GM12878 (cell line): ENCODE measurements around the gene TP73.
A peak's percentile ranks its signal among the peaks of the same experiment; 100 is the strongest.

Source experiments
- CTCF ChIP-seq, 3 experiments: IDR thresholded peaks in 2 of 3; conservative IDR thresholded peaks in 1 of 3; 2 replicates each; pipeline ENCODE4 v1.5.1; 2011; ENCODE audit warnings: low read depth in 3 of 3, low read length in 3 of 3, mild to moderate bottlenecking in 3 of 3, control low read depth in 2 of 3, moderate library complexity in 2 of 3, inconsistent platforms in 1 of 3, mixed read lengths in 1 of 3; ENCODE audit not compliant: control insufficient read depth in 2 of 3, insufficient read depth in 1 of 3; ENCODE audit errors: extremely low read depth in 1 of 3
- E4F1 ChIP-seq: fragments of 450-650 bp; IDR thresholded peaks from 2 replicates; pipeline ENCODE4 v1.6.1; 2018; ENCODE audit warnings: borderline replicate concordance, mild to moderate bottlenecking; ENCODE audit not compliant: partially characterized antibody
- EP300 ChIP-seq, 2 experiments: fragments of 150-350 bp in 1 of 2; IDR thresholded peaks; 2 replicates each; pipeline ENCODE4 v1.6.1; 2011 to 2012; ENCODE audit warnings: low read depth in 2 of 2, low read length in 2 of 2, borderline replicate concordance in 1 of 2, improper control_type of control experiment in 1 of 2, inconsistent platforms in 1 of 2; ENCODE audit not compliant: control insufficient read depth in 1 of 2
- SUZ12 ChIP-seq: fragments of 200-600 bp; sonication (generic); IDR thresholded peaks from one replicate; pipeline ENCODE4 v1.6.1; 2018; ENCODE audit warnings: antibody characterized with exemption, mild to moderate bottlenecking; ENCODE audit not compliant: unreplicated experiment

- no peak for TF ChIP-seq E4F1
- no peak for TF ChIP-seq SUZ12
- TF ChIP-seq EP300 (IDR thresholded peaks at IDR 0.05; ENCODE audit: borderline replicate concordance in 1 of 2, control insufficient read depth in 1 of 2, low read depth in 2 of 2, low read length in 2 of 2) = no peak
- peak; percentile 47 to 74 (median 57) for TF ChIP-seq CTCF (IDR thresholded peaks at IDR 0.05 in 2 of 3, conservative IDR thresholded peaks at IDR 0.05 in 1 of 3; ENCODE audit: control insufficient read depth in 2 of 3, extremely low read depth in 1 of 3, insufficient read depth in 1 of 3, low read depth in 3 of 3, low read length in 3 of 3)
These were observed 37.3 kb upstream of the TP73 start for GRCh38 chr1:3614755-3615742.
